ENCODE data around the gene TP63.

GRCh38 chr3:189821262-189821661 is 190.1 kb downstream of the TP63 start:
- TF ChIP-seq CTCF (IDR thresholded peaks at IDR 0.05; ENCODE audit: insufficient read depth, low read depth, low read length) (no peak), EZH2 (IDR thresholded peaks at IDR 0.05; ENCODE audit: insufficient read depth, low read length) (no peak)

All from astrocyte (in vitro differentiated cells and primary cell).